Measurements from ENCODE around the gene CILP2.

GRCh38 chr19:19498255-19498991, 39.6 kb upstream of the CILP2 start:
- TF ChIP-seq PRDM1 (tag by site-specific recombination; IDR thresholded peaks at IDR 0.05) = no peak
- TF ChIP-seq, protein P1, sequence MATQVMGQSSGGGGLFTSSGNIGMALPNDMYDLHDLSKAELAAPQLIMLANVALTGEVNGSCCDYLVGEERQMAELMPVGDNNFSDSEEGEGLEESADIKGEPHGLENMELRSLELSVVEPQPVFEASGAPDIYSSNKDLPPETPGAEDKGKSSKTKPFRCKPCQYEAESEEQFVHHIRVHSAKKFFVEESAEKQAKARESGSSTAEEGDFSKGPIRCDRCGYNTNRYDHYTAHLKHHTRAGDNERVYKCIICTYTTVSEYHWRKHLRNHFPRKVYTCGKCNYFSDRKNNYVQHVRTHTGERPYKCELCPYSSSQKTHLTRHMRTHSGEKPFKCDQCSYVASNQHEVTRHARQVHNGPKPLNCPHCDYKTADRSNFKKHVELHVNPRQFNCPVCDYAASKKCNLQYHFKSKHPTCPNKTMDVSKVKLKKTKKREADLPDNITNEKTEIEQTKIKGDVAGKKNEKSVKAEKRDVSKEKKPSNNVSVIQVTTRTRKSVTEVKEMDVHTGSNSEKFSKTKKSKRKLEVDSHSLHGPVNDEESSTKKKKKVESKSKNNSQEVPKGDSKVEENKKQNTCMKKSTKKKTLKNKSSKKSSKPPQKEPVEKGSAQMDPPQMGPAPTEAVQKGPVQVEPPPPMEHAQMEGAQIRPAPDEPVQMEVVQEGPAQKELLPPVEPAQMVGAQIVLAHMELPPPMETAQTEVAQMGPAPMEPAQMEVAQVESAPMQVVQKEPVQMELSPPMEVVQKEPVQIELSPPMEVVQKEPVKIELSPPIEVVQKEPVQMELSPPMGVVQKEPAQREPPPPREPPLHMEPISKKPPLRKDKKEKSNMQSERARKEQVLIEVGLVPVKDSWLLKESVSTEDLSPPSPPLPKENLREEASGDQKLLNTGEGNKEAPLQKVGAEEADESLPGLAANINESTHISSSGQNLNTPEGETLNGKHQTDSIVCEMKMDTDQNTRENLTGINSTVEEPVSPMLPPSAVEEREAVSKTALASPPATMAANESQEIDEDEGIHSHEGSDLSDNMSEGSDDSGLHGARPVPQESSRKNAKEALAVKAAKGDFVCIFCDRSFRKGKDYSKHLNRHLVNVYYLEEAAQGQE (tag by site-specific recombination; IDR thresholded peaks at IDR 0.05) = no peak
- TF ChIP-seq ZNF791 (tag by site-specific recombination; IDR thresholded peaks at IDR 0.05) = no peak
- TF ChIP-seq, protein P2, sequence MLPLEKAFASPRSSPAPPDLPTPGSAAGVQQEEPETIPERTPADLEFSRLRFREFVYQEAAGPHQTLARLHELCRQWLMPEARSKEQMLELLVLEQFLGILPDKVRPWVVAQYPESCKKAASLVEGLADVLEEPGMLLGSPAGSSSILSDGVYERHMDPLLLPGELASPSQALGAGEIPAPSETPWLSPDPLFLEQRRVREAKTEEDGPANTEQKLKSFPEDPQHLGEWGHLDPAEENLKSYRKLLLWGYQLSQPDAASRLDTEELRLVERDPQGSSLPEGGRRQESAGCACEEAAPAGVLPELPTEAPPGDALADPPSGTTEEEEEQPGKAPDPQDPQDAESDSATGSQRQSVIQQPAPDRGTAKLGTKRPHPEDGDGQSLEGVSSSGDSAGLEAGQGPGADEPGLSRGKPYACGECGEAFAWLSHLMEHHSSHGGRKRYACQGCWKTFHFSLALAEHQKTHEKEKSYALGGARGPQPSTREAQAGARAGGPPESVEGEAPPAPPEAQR (tag by site-specific recombination; IDR thresholded peaks at IDR 0.05) = no peak
- TF ChIP-seq CTCF (tag by site-specific recombination; IDR thresholded peaks at IDR 0.05) = no peak
- no peak for TF ChIP-seq ZFHX2 (tag by site-specific recombination; conservative IDR thresholded peaks at IDR 0.05)
- no peak for TF ChIP-seq ZXDB (tag by site-specific recombination; IDR thresholded peaks at IDR 0.05)
- no peak for TF ChIP-seq ZNF350 (tag by site-specific recombination; IDR thresholded peaks at IDR 0.05)
